Measurements from ENCODE around the gene HLF. TPM values are rescaled to one million over a fixed set of nuclear protein-coding genes. Genes with fewer than 3 reads are reported as not detected.

HLF gene
- total RNA-seq, 4 donors from 2014 or later, result 8.5 to 17.5 (median 13.3) TPM

- Histone ChIP-seq H3K4me1 (peaks cover 0 to 22% (median 0%) of the 10 kb centered on the region in 4 donors), H3K36me3 (no peaks in the 10 kb centered on the region), H3K4me3 (no peak overlapping the region), H3K9me3 (no peaks in the 10 kb centered on the region), H3K27ac (no peak overlapping the region), H3K27me3 (no peaks in the 10 kb centered on the region)
- DNase-seq, result no peak
- 92 to 94% methylated on average over 9 to 10 of the region's 10 CpGs for WGBS, 2 donors (ENCODE audit: low coverage in 1 of 2)
- intact Hi-C loops (cut with DNase I; ENCODE audit: low total_unique reads), result loop anchor here (5.0 to 10.0 kb wide), 2 partner anchors 37 to 216 kb away; partner anchors contain the start of genes HLF and SMIM36
- TF ChIP-seq EP300 (IDR thresholded peaks at IDR 0.05; ENCODE audit: low read depth) (no peak), POLR2A (IDR thresholded peaks at IDR 0.05) (no peak), CTCF (IDR thresholded peaks at IDR 0.05) (no peak)
- in situ Hi-C loops (cut with MboI; ENCODE audit: low pct_ligation_motif_present in 1 of 4, low pct_unique_long_range_greater_than_20kb in 1 of 4, low sequenced_read_pairs in 3 of 4), result loop anchor here in 2 of 4 donors (5.0 to 10.0 kb wide), 2 partner anchors 302 to 304 kb away; no protein-coding TSS in a partner anchor
Measured at GRCh38 chr17:55299162-55299838, 34.5 kb downstream of the HLF start.

GRCh38 chr17:55299890-55300289 lies 35.1 kb downstream of the HLF start:
- intact Hi-C loops (cut with DNase I; ENCODE audit: low total_unique reads) (loop anchor here (5.0 to 10.0 kb wide), 2 partner anchors 38 to 215 kb away; partner anchors contain the start of genes HLF and SMIM36), in situ Hi-C loops (cut with MboI; ENCODE audit: low pct_ligation_motif_present in 1 of 4, low pct_unique_long_range_greater_than_20kb in 1 of 4, low sequenced_read_pairs in 3 of 4) (loop anchor here in 3 of 4 donors (5.0 to 10.0 kb wide), 2 partner anchors 303 to 305 kb away; no protein-coding TSS in a partner anchor)
- Histone ChIP-seq H3K36me3 (no peaks in the 10 kb centered on the region), H3K4me1 (peaks cover 0 to 16% (median 0%) of the 10 kb centered on the region in 4 donors), H3K4me3 (no peak overlapping the region), H3K9me3 (no peaks in the 10 kb centered on the region), H3K27me3 (no peaks in the 10 kb centered on the region), H3K27ac (no peak overlapping the region)
- TF ChIP-seq POLR2AphosphoS5 (IDR thresholded peaks at IDR 0.05), result no peak
- no peak for TF ChIP-seq EP300 (IDR thresholded peaks at IDR 0.05; ENCODE audit: low read depth)
- no peak for TF ChIP-seq CTCF (IDR thresholded peaks at IDR 0.05)
- no peak for TF ChIP-seq POLR2A (IDR thresholded peaks at IDR 0.05)
- WGBS, 2 donors (ENCODE audit: low coverage in 1 of 2), result 98% methylated on average over 4 of the region's 4 CpGs; no CpG with 5 or more reads in 1 of the 2 donors
- DNase-seq, result no peak

- intact Hi-C loops (cut with DNase I; ENCODE audit: low total_unique reads) (no loop called here), in situ Hi-C loops (cut with MboI; ENCODE audit: low pct_ligation_motif_present in 1 of 4, low pct_unique_long_range_greater_than_20kb in 1 of 4, low sequenced_read_pairs in 3 of 4) (loop anchor here in 1 of 4 donors (10.0 kb wide), 1 partner anchor 306 kb away; no protein-coding TSS in a partner anchor)
- TF ChIP-seq CTCF (IDR thresholded peaks at IDR 0.05) (no peak), POLR2AphosphoS5 (IDR thresholded peaks at IDR 0.05) (no peak), EP300 (IDR thresholded peaks at IDR 0.05; ENCODE audit: low read depth) (no peak), POLR2A (IDR thresholded peaks at IDR 0.05) (no peak)
- Histone ChIP-seq H3K4me1 (peaks cover 0 to 13% (median 1%) of the 10 kb centered on the region in 4 donors), H3K4me3 (no peak overlapping the region), H3K36me3 (no peaks in the 10 kb centered on the region), H3K9me3 (no peaks in the 10 kb centered on the region), H3K27ac (no peak overlapping the region), H3K27me3 (no peaks in the 10 kb centered on the region)
- 90% methylated on average over 2 to 6 of the region's 6 CpGs for WGBS, 2 donors (ENCODE audit: low coverage in 1 of 2)
- DNase-seq, result no peak
Measured at GRCh38 chr17:55300479-55301290, 35.9 kb downstream of the HLF start.
